Measurements from ENCODE around the gene ATF5. TPM values are rescaled to one million over a fixed set of nuclear protein-coding genes. Genes with fewer than 3 reads are reported as not detected.
A peak's percentile ranks its signal among the peaks of the same experiment; 100 is the strongest.

ATF5 gene
- total RNA-seq, 1 donor from 2014 or later = 15.3 TPM

DNA sequence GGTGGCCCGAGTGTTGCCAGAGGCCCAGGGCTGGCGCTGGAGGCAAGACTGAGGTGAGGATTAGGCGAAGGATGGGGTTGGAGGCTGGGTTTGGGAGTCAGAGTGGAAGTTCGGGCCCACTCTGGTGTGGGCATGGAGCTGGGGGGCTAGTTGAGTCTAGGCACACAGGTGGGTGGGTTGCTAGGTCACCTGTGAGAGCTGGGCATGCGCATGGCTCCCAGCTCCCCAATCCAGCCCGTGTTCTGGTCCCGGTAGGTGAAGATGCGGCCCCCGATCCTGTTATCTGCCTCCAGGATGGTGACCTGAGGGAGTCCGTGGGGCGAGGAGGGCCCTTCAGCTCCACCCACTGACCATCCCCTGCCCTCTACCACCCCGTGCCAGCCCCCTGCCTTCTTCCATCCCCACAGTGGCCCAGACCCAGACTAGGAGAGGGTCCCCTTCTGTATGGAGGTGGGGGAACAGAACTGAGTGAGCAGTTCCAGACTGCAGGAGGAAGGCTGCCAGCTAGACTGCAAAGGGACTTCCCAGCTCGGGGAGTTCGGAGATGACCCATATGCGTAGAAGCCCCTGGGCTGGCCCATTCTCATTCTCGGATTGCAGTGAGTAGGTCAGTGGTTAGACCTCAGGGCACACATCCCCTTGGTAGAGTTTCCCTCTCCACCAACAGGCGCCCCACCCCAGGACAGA is 34.0 kb upstream of the ATF5 start:
- no peak overlapping the region for H3K4me3 ChIP-seq (ENCODE audit: low read depth, low read length)
- TF ChIP-seq, protein P1, sequence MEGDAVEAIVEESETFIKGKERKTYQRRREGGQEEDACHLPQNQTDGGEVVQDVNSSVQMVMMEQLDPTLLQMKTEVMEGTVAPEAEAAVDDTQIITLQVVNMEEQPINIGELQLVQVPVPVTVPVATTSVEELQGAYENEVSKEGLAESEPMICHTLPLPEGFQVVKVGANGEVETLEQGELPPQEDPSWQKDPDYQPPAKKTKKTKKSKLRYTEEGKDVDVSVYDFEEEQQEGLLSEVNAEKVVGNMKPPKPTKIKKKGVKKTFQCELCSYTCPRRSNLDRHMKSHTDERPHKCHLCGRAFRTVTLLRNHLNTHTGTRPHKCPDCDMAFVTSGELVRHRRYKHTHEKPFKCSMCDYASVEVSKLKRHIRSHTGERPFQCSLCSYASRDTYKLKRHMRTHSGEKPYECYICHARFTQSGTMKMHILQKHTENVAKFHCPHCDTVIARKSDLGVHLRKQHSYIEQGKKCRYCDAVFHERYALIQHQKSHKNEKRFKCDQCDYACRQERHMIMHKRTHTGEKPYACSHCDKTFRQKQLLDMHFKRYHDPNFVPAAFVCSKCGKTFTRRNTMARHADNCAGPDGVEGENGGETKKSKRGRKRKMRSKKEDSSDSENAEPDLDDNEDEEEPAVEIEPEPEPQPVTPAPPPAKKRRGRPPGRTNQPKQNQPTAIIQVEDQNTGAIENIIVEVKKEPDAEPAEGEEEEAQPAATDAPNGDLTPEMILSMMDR (conservative IDR thresholded peaks at IDR 0.05; ENCODE audit: low read depth, low read length) = no peak
- DNase-seq (ENCODE audit: low read depth) = no peak

DNA sequence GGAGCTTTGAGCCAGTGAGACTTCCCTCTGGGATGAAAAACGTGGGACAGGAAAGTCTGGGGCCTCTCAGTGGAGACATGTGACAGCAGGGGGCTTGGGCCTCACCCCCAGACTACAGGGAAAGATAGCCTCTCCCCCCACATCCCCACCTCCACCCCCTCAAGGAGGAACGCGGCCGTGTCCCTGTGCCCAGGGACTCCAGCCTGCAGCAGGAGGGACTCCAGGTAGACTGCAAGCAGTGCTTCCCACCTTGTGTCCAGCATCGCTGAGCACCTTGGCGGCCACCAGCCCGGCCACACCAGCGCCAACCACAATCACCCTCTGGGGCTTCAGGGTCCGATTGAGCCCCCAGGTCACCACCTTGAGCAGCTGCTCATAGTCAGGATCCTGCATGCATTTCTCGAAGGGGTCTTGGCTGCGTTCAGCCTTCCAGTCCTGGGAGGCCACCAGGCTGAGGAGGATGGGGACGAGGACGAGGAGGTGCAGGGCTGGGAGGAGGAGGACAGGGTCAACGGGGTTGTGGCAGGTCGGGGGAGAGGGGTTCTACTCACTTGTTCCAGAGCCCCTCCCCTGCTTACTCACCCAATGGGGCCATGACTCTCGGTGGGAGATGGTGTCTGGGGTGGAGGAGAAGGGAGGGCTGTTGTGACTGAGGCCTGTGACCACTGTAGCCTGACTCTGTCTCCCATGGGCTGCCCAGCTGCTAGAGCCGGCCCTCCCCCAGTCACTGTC is 33.3 kb upstream of the ATF5 start:
- TF ChIP-seq, protein P1 (conservative IDR thresholded peaks at IDR 0.05; ENCODE audit: low read depth, low read length) = no peak
- H3K4me3 ChIP-seq (ENCODE audit: low read depth, low read length) = no peak overlapping the region
- no peak for DNase-seq (ENCODE audit: low read depth)

DNA sequence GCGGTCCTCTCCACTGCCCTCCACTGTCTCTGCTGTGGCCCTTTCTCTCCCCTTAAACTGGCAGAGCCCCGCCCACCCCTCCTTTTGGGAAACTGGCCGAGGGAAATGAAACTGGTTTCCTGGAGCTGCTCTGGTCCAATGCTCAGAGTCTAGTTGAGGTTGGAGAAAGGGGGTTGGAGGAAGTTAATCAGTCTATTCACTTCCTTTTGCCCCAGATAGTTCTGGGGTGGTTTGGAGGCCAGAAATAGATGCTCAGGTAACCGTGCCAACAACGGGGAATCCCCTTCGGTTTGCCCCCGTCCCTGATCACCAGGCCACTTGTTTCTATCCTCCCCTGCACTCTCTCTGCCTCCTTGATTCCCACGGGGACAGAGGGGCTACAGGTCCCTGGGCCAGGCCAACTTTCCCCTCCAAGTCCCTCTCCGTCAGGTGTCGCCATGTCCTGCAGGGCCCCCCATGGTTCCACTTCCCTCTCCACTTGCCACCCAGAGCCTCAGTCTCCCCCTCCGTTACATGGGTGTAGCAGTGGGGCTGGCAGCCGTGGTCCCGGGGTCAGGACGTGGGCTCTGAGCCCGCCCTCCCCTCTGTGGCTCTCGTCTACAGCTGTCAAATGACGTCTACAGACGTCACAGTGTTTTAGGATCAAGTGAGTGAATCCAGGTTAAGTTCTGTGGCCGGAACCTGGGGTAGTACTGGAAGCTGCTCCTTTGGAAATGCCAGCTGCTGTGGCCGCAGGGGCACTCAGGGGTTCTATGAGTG is 32.0 kb upstream of the ATF5 start, which contains the start of gene IL4I1:
Gene IL4I1 (minus strand): TSS at position 25 of the 759 bp plus-strand sequence. CDS start 727 bp downstream, outside the sequence.
- peak within 1 kb of the TSS; percentile 33 for H3K4me3 ChIP-seq (ENCODE audit: low read depth, low read length)
- TF ChIP-seq, protein P1 (conservative IDR thresholded peaks at IDR 0.05; ENCODE audit: low read depth, low read length) = no peak
- DNase-seq (ENCODE audit: low read depth) = peak; percentile 73

DNA sequence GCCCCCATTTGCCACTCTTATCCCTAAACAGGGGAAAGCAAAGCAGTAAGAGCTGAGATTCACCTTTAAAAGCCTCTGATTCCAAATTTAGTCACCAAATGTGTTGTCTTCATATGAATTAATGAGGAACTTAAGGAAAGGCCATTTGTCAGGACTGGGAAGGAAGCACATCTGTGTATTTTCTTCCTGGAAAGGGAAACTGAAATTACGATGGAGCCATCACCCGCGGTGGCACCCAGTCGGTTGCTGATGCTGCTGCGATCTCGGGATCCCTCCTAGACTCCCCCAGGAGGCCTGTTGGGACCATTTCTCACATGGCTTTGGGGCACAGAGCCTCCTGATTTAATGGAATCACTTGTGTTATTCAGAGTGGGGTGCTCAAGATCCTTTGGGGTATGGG is 24.9 kb upstream of the ATF5 start:
- no peak overlapping the region for H3K4me3 ChIP-seq (ENCODE audit: low read depth, low read length)
- TF ChIP-seq, protein P1 (conservative IDR thresholded peaks at IDR 0.05; ENCODE audit: low read depth, low read length) = no peak
- DNase-seq (ENCODE audit: low read depth) = no peak

DNA sequence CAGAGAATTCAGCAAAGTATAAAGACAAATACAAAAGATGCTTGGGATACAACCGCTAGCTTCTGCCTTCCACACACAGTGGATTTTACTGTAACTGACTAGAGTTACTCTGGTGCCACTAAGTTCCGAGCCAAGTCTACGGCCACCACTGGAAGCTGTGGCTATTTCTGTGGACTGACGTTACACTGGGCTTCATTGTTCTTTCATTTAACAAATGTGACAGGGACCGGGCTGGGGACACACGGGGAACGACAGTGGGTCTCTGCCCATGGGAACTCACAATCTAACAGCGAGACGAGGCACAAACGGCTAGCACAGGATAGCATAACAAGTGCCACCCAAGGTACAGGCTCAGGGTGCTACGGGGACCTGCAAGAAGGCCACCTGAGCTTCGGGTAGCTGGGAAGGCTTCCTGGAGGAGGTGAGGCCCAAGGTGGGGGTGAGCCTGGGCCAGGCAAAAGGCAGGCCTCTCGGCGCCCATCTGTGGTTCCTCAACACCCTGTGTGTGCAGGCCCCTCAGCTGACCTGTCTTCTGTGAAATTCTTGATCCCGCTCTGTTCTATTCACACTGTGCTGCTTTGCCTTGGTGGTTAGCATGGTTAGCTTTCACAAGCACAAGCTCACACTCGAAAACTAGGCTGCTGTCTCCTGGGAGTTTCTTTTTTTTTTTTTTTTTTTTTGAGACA is 22.0 kb upstream of the ATF5 start:
- no peak for DNase-seq (ENCODE audit: low read depth)
- no peak overlapping the region for H3K4me3 ChIP-seq (ENCODE audit: low read depth, low read length)
- TF ChIP-seq, protein P1 (conservative IDR thresholded peaks at IDR 0.05; ENCODE audit: low read depth, low read length) = no peak

- no peak overlapping the region for H3K4me3 ChIP-seq (ENCODE audit: low read depth, low read length)
- no peak for DNase-seq (ENCODE audit: low read depth)
- TF ChIP-seq, protein P1 (conservative IDR thresholded peaks at IDR 0.05; ENCODE audit: low read depth, low read length) = no peak
These were observed 21.1 kb upstream of the ATF5 start for GRCh38 chr19:49907745-49908446.

All from epithelial cell of proximal tubule (primary cell).